SK-N-SH treated with all-trans-retinoic acid at 6 μM for 48 hours (cell line): ENCODE results near the gene ADAMTSL3.

ENCODE experiments used
- ATAC-seq: fragments of 200-7000 bp; cut with Tn5 transposase; 3 replicates; pipeline ENCODE4 v1.9.1; 2020; ENCODE audit warnings: mild to moderate bottlenecking, moderate library complexity
- ARNTL ChIP-seq: fragments of 450-650 bp; formaldehyde crosslinking; IDR thresholded peaks from 2 replicates; pipeline ENCODE4 v1.5.0; 2020; ENCODE audit warnings: low read depth, mild to moderate bottlenecking, moderate library complexity, borderline replicate concordance
- BACH2 ChIP-seq: fragments of 250-450 bp; sonication (Bioruptor Pico); IDR thresholded peaks from 2 replicates; pipeline ENCODE4 v1.9.0; 2021; ENCODE audit warnings: mild to moderate bottlenecking, borderline replicate concordance
- ESRRG ChIP-seq: fragments of 250-450 bp; sonication (Bioruptor Pico); IDR thresholded peaks from 2 replicates; pipeline ENCODE4 v1.6.1; 2021; ENCODE audit warnings: mild to moderate bottlenecking
- GLIS3 ChIP-seq: fragments of 250-450 bp; sonication (Bioruptor Pico); IDR thresholded peaks from 2 replicates; pipeline ENCODE4 v1.5.0; 2020; ENCODE audit warnings: mild to moderate bottlenecking, moderate library complexity
- OSR1 ChIP-seq: fragments of 250-450 bp; sonication (Bioruptor Pico); IDR thresholded peaks from 2 replicates; pipeline ENCODE4 v1.8.0; 2022; ENCODE audit warnings: moderate library complexity, mild to moderate bottlenecking, inconsistent platforms
- PPARA ChIP-seq: fragments of 250-450 bp; sonication (Bioruptor Pico); IDR thresholded peaks from 2 replicates; pipeline ENCODE4 v1.5.0; 2020; ENCODE audit warnings: mild to moderate bottlenecking, borderline replicate concordance
- RARB ChIP-seq: fragments of 250-450 bp; sonication (Bioruptor Pico); IDR thresholded peaks from 2 replicates; pipeline ENCODE4 v1.8.0; 2021; ENCODE audit warnings: mild to moderate bottlenecking, moderate library complexity
- SNAI2 ChIP-seq: fragments of 250-450 bp; sonication (Bioruptor Pico); IDR thresholded peaks from 2 replicates; pipeline ENCODE4 v1.5.0; 2020; ENCODE audit warnings: mild to moderate bottlenecking, moderate library complexity
- TCF4 ChIP-seq: fragments of 250-450 bp; sonication (Bioruptor Pico); IDR thresholded peaks from 2 replicates; pipeline ENCODE4 v1.8.0; 2021; ENCODE audit warnings: mild to moderate bottlenecking, moderate library complexity, borderline replicate concordance
- ZFP3 ChIP-seq: fragments of 250-450 bp; sonication (Bioruptor Pico); IDR thresholded peaks from 2 replicates; pipeline ENCODE4 v1.5.0; 2020; ENCODE audit warnings: mild to moderate bottlenecking, moderate library complexity
- ZFP30 ChIP-seq: fragments of 450-650 bp; formaldehyde crosslinking; IDR thresholded peaks from 2 replicates; pipeline ENCODE4 v1.5.0; 2022; ENCODE audit warnings: mild to moderate bottlenecking, moderate library complexity
- ZNF565 ChIP-seq: fragments of 450-650 bp; formaldehyde crosslinking; conservative IDR thresholded peaks from 2 replicates; pipeline ENCODE4 v1.5.0; 2020; ENCODE audit warnings: low read depth, mild to moderate bottlenecking, moderate library complexity
- ZNF70 ChIP-seq: fragments of 450-650 bp; formaldehyde crosslinking; IDR thresholded peaks from 2 replicates; pipeline ENCODE4 v1.5.0; 2020; ENCODE audit warnings: mild to moderate bottlenecking, moderate library complexity
- ZNF8 ChIP-seq: fragments of 450-650 bp; formaldehyde crosslinking; IDR thresholded peaks from 2 replicates; pipeline ENCODE4 v1.5.0; 2020; ENCODE audit warnings: mild to moderate bottlenecking, moderate library complexity
- TF ChIP-seq, protein P1 (sequence below): fragments of 250-450 bp; sonication (Bioruptor Pico); IDR thresholded peaks from 2 replicates; pipeline ENCODE4 v1.5.1; 2021; ENCODE audit warnings: mild to moderate bottlenecking, moderate library complexity
- TF ChIP-seq, protein P2 (sequence below): fragments of 250-450 bp; sonication (Bioruptor Pico); IDR thresholded peaks from 2 replicates; pipeline ENCODE4 v1.5.0; 2020; ENCODE audit warnings: mild to moderate bottlenecking, moderate library complexity
- TF ChIP-seq, protein P3 (sequence below): fragments of 250-450 bp; sonication (Bioruptor Pico); IDR thresholded peaks from 2 replicates; pipeline ENCODE4 v1.8.0; 2020; ENCODE audit warnings: mild to moderate bottlenecking, moderate library complexity, borderline replicate concordance
- TF ChIP-seq, protein P4 (sequence below): fragments of 250-450 bp; sonication (Bioruptor Pico); IDR thresholded peaks from 2 replicates; pipeline ENCODE4 v1.5.1; 2020; ENCODE audit warnings: low read depth, mild to moderate bottlenecking, moderate library complexity
- TF ChIP-seq, protein P5 (sequence below): fragments of 250-450 bp; sonication (Bioruptor Pico); IDR thresholded peaks from 2 replicates; pipeline ENCODE4 v1.8.0; 2021; ENCODE audit warnings: low read depth, mild to moderate bottlenecking, moderate library complexity, borderline replicate concordance

ADAMTSL3 gene

DNA sequence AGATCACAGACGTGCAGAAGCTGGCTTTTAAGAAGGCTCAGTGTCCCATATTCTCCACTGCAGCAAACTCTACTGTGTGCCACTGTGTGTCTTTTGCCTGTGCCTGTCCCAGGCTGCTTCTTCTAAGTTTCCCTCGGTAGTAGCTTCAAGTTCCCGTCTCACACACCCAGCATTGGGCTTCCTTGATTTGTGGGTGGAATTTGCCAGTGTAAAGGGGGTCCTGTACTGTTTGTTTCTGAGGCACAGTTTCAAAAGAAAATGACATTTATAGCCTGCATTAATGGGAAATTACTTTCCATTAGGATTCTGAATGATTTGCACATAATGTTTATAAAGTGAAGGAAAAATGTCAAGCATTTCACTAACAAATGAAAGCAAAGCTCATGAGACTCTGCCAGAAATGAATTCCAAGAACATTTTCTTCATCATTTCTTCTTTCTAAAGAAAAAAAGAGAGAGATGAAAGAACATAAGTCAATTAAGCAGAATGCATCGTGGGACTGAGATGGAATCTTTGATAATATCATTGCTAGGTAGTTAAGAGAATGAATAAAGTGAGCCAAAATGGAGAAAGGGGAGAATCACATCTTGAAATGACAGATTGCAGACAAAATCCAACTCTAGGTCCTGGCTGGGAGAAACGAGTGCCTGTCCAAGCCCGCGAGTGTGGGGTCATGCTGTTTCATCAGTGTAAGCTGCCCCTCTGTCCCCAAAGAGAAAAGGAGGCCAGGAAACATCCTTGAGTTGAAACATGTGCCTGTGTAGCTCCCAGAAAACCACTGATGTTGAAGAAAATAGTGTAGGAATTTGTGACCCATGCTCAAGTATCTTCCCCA, 48.6 kb upstream of the ADAMTSL3 start:
- ATAC-seq: no peak

DNA sequence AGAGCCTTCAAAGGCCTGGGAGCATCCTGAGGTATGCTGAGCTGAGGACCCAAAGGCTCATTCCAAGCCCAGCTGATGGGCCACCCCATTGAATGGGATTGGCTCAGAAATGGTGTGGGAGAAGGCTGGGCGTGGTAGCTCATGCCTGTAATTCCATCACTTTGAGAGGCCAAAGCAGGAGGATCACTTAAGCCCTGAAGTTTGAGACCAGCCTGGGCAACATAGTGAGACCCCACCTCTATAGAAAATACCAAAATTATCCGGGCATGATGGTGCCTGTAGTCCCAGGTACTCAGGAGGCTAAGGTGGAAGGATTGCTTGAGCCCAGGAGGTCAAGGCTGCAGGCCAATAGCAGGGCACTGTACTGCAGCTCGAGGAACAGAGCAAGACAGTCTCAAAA, 43.8 kb upstream of the ADAMTSL3 start:
- TF ChIP-seq RARB (CRISPR knock-in tag): no peak
- no peak for TF ChIP-seq ZNF70 (CRISPR knock-in tag)
- TF ChIP-seq, protein P1, sequence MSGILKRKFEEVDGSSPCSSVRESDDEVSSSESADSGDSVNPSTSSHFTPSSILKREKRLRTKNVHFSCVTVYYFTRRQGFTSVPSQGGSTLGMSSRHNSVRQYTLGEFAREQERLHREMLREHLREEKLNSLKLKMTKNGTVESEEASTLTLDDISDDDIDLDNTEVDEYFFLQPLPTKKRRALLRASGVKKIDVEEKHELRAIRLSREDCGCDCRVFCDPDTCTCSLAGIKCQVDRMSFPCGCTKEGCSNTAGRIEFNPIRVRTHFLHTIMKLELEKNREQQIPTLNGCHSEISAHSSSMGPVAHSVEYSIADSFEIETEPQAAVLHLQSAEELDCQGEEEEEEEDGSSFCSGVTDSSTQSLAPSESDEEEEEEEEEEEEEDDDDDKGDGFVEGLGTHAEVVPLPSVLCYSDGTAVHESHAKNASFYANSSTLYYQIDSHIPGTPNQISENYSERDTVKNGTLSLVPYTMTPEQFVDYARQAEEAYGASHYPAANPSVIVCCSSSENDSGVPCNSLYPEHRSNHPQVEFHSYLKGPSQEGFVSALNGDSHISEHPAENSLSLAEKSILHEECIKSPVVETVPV: no peak
- no peak for TF ChIP-seq OSR1
- ATAC-seq: no peak

More for the DNA sequence above, 48.6 kb upstream of the ADAMTSL3 start:
- TF ChIP-seq OSR1 (no peak), PPARA (no peak), RARB (CRISPR knock-in tag) (no peak), ZFP30 (CRISPR knock-in tag) (no peak), BACH2 (CRISPR knock-in tag) (no peak), ZFP3 (CRISPR knock-in tag) (no peak), ARNTL (CRISPR knock-in tag) (no peak), ZNF8 (CRISPR knock-in tag) (no peak), ZNF70 (CRISPR knock-in tag) (no peak), ZNF565 (no peak)
- TF ChIP-seq, protein P2, sequence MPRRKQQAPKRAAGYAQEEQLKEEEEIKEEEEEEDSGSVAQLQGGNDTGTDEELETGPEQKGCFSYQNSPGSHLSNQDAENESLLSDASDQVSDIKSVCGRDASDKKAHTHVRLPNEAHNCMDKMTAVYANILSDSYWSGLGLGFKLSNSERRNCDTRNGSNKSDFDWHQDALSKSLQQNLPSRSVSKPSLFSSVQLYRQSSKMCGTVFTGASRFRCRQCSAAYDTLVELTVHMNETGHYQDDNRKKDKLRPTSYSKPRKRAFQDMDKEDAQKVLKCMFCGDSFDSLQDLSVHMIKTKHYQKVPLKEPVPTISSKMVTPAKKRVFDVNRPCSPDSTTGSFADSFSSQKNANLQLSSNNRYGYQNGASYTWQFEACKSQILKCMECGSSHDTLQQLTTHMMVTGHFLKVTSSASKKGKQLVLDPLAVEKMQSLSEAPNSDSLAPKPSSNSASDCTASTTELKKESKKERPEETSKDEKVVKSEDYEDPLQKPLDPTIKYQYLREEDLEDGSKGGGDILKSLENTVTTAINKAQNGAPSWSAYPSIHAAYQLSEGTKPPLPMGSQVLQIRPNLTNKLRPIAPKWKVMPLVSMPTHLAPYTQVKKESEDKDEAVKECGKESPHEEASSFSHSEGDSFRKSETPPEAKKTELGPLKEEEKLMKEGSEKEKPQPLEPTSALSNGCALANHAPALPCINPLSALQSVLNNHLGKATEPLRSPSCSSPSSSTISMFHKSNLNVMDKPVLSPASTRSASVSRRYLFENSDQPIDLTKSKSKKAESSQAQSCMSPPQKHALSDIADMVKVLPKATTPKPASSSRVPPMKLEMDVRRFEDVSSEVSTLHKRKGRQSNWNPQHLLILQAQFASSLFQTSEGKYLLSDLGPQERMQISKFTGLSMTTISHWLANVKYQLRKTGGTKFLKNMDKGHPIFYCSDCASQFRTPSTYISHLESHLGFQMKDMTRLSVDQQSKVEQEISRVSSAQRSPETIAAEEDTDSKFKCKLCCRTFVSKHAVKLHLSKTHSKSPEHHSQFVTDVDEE: no peak

DNA sequence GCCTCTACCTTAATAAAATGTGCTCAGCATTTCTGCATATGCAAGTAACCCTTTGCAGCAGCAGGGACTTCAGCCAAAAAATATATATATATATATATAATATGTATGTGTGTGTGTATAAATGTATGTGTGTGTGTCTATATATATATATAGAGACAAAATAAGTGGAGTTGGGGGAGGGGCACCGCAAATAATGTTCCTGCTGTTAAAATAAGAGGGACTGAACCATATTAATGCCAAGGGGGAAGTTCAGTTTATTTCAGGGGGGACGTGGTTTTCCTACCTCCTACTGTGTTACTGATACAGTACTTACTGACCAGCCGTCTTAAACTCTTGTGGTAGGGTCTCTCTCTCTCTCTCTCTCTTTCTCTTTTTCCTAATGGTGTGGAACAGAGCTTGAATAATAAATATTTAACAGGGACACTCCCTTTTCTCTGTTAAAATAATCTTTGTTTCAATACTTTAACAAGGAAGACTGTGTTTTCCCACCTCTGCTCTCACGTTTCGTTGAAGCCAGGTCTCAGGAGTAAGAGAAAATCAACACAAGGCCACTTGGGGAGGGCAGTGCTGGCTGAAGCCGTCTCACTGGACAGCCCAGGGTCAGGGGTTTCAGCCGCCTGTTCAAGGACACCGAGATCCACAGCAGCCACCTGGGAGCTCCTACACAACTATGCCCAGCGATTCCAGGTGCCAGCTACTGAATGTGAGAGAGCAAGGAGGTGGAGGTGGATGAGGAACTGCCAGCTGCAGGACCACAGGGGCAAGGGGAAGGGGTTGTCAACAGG, 42.8 kb upstream of the ADAMTSL3 start:
- no peak for ATAC-seq
- TF ChIP-seq OSR1: no peak
- TF ChIP-seq, protein P3, sequence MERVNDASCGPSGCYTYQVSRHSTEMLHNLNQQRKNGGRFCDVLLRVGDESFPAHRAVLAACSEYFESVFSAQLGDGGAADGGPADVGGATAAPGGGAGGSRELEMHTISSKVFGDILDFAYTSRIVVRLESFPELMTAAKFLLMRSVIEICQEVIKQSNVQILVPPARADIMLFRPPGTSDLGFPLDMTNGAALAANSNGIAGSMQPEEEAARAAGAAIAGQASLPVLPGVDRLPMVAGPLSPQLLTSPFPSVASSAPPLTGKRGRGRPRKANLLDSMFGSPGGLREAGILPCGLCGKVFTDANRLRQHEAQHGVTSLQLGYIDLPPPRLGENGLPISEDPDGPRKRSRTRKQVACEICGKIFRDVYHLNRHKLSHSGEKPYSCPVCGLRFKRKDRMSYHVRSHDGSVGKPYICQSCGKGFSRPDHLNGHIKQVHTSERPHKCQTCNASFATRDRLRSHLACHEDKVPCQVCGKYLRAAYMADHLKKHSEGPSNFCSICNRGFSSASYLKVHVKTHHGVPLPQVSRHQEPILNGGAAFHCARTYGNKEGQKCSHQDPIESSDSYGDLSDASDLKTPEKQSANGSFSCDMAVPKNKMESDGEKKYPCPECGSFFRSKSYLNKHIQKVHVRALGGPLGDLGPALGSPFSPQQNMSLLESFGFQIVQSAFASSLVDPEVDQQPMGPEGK (CRISPR knock-in tag): no peak
- TF ChIP-seq TCF4 (CRISPR knock-in tag): no peak
- TF ChIP-seq SNAI2 (CRISPR knock-in tag): no peak
- TF ChIP-seq, protein P2: no peak
- TF ChIP-seq ZFP30 (CRISPR knock-in tag): no peak
- TF ChIP-seq, protein P4, sequence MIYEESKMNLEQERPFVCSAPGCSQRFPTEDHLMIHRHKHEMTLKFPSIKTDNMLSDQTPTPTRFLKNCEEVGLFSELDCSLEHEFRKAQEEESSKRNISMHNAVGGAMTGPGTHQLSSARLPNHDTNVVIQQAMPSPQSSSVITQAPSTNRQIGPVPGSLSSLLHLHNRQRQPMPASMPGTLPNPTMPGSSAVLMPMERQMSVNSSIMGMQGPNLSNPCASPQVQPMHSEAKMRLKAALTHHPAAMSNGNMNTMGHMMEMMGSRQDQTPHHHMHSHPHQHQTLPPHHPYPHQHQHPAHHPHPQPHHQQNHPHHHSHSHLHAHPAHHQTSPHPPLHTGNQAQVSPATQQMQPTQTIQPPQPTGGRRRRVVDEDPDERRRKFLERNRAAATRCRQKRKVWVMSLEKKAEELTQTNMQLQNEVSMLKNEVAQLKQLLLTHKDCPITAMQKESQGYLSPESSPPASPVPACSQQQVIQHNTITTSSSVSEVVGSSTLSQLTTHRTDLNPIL (CRISPR knock-in tag): no peak
- TF ChIP-seq ZFP3 (CRISPR knock-in tag): no peak
- no peak for TF ChIP-seq BACH2 (CRISPR knock-in tag)
- no peak for TF ChIP-seq RARB (CRISPR knock-in tag)
- TF ChIP-seq GLIS3 (CRISPR knock-in tag): no peak
- TF ChIP-seq, protein P5, sequence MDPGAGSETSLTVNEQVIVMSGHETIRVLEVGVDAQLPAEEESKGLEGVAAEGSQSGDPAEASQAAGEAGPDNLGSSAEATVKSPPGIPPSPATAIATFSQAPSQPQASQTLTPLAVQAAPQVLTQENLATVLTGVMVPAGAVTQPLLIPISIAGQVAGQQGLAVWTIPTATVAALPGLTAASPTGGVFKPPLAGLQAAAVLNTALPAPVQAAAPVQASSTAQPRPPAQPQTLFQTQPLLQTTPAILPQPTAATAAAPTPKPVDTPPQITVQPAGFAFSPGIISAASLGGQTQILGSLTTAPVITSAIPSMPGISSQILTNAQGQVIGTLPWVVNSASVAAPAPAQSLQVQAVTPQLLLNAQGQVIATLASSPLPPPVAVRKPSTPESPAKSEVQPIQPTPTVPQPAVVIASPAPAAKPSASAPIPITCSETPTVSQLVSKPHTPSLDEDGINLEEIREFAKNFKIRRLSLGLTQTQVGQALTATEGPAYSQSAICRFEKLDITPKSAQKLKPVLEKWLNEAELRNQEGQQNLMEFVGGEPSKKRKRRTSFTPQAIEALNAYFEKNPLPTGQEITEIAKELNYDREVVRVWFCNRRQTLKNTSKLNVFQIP (CRISPR knock-in tag): no peak
- TF ChIP-seq ESRRG (CRISPR knock-in tag): no peak
